ENCODE measurements around the gene SHISA6.

The SHISA6 gene

GRCh38 chr17:11554042-11554441 lies 313.0 kb downstream of the SHISA6 start:
- Histone ChIP-seq H3K4me2 (ENCODE audit: low read length) (no peak overlapping the region), H3K9ac (ENCODE audit: low read length) (no peak overlapping the region)
- no CpG with 5 or more reads among the region's 1 CpG for WGBS (ENCODE audit: extremely low coverage, insufficient coverage, insufficient read length)

GRCh38 chr17:11554542-11554941 lies 313.5 kb downstream of the SHISA6 start:
- Histone ChIP-seq H3K4me1 (ENCODE audit: control insufficient read depth in 1 of 2, insufficient read depth in 2 of 2, low read length in 2 of 2) (no peaks in the 10 kb centered on the region), H3K36me3 (ENCODE audit: control insufficient read depth in 1 of 2, insufficient read depth in 2 of 2, low read length in 2 of 2) (no peaks in the 10 kb centered on the region), H3K79me2 (ENCODE audit: control insufficient read depth, insufficient read depth, low read length, poor library complexity) (no peaks in the 10 kb centered on the region), H3K18ac (ENCODE audit: low read length) (no peak overlapping the region), H3K79me1 (ENCODE audit: low read length) (no peaks in the 10 kb centered on the region), H3K27ac (ENCODE audit: low read depth, low read length) (no peak overlapping the region), H3K9ac (ENCODE audit: low read length) (no peak overlapping the region), H2BK120ac (ENCODE audit: insufficient read depth, low read length, poor library complexity) (no peak overlapping the region), H4K8ac (ENCODE audit: low read depth, low read length) (no peak overlapping the region), H2AFZ (ENCODE audit: insufficient read depth, low read length, poor library complexity) (no peak overlapping the region), H3K4me2 (ENCODE audit: low read length) (no peak overlapping the region), H3K14ac (ENCODE audit: low read length) (no peak overlapping the region), H3K4ac (ENCODE audit: low read depth, low read length) (no peak overlapping the region), H3K4me3 (ENCODE audit: low read depth, low read length) (no peak overlapping the region), H4K12ac (ENCODE audit: low read depth, low read length) (no peak overlapping the region), H3K23ac (ENCODE audit: low read length) (no peak overlapping the region), H4K91ac (ENCODE audit: low read depth, low read length) (no peak overlapping the region), H2AK5ac (ENCODE audit: low read length) (no peak overlapping the region), H3K27me3 (ENCODE audit: insufficient read depth, low read length) (no peaks in the 10 kb centered on the region), H3K9me3 (ENCODE audit: insufficient read depth, low read depth, low read length) (no peaks in the 10 kb centered on the region), H2BK12ac (ENCODE audit: low read length) (no peak overlapping the region), H2BK5ac (ENCODE audit: low read depth, low read length, poor library complexity) (no peak overlapping the region)
- WGBS (ENCODE audit: extremely low coverage, insufficient coverage, insufficient read length): no CpG with 5 or more reads among the region's 5 CpGs
- no peak for DNase-seq

More at GRCh38 chr17:11554042-11554441, 313.0 kb downstream of the SHISA6 start:
- H4K12ac ChIP-seq (ENCODE audit: low read depth, low read length): no peak overlapping the region
- no peak overlapping the region for H3K23ac ChIP-seq (ENCODE audit: low read length)
- H3K36me3 ChIP-seq (ENCODE audit: control insufficient read depth in 1 of 2, insufficient read depth in 2 of 2, low read length in 2 of 2): no peaks in the 10 kb centered on the region
- no peaks in the 10 kb centered on the region for H3K79me2 ChIP-seq (ENCODE audit: control insufficient read depth, insufficient read depth, low read length, poor library complexity)
- no peak overlapping the region for H3K4me3 ChIP-seq (ENCODE audit: low read depth, low read length)
- H2AK5ac ChIP-seq (ENCODE audit: low read length): no peak overlapping the region
- H3K4ac ChIP-seq (ENCODE audit: low read depth, low read length): no peak overlapping the region
- H3K79me1 ChIP-seq (ENCODE audit: low read length): no peaks in the 10 kb centered on the region
- no peak overlapping the region for H2BK5ac ChIP-seq (ENCODE audit: low read depth, low read length, poor library complexity)
- H3K14ac ChIP-seq (ENCODE audit: low read length): no peak overlapping the region
- no peaks in the 10 kb centered on the region for H3K27me3 ChIP-seq (ENCODE audit: insufficient read depth, low read length)
- H2AFZ ChIP-seq (ENCODE audit: insufficient read depth, low read length, poor library complexity): no peak overlapping the region
- no peaks in the 10 kb centered on the region for H3K4me1 ChIP-seq (ENCODE audit: control insufficient read depth in 1 of 2, insufficient read depth in 2 of 2, low read length in 2 of 2)
- no peak overlapping the region for H2BK12ac ChIP-seq (ENCODE audit: low read length)
- no peak overlapping the region for H4K8ac ChIP-seq (ENCODE audit: low read depth, low read length)
- DNase-seq: no peak
- no peak overlapping the region for H4K91ac ChIP-seq (ENCODE audit: low read depth, low read length)
- H3K9me3 ChIP-seq (ENCODE audit: insufficient read depth, low read depth, low read length): no peaks in the 10 kb centered on the region
- H3K18ac ChIP-seq (ENCODE audit: low read length): no peak overlapping the region
- no peak overlapping the region for H2BK120ac ChIP-seq (ENCODE audit: insufficient read depth, low read length, poor library complexity)
- no peak overlapping the region for H3K27ac ChIP-seq (ENCODE audit: low read depth, low read length)

GRCh38 chr17:11555530-11555929 lies 314.5 kb downstream of the SHISA6 start:
- Histone ChIP-seq H3K27me3 (ENCODE audit: insufficient read depth, low read length) (no peaks in the 10 kb centered on the region), H2BK12ac (ENCODE audit: low read length) (no peak overlapping the region), H3K9ac (ENCODE audit: low read length) (no peak overlapping the region), H3K9me3 (ENCODE audit: insufficient read depth, low read depth, low read length) (no peaks in the 10 kb centered on the region), H2BK5ac (ENCODE audit: low read depth, low read length, poor library complexity) (no peak overlapping the region), H3K27ac (ENCODE audit: low read depth, low read length) (no peak overlapping the region), H4K91ac (ENCODE audit: low read depth, low read length) (no peak overlapping the region), H3K23ac (ENCODE audit: low read length) (no peak overlapping the region), H3K4me3 (ENCODE audit: low read depth, low read length) (no peak overlapping the region), H2AK5ac (ENCODE audit: low read length) (no peak overlapping the region), H3K4ac (ENCODE audit: low read depth, low read length) (no peak overlapping the region), H3K14ac (ENCODE audit: low read length) (no peak overlapping the region), H4K8ac (ENCODE audit: low read depth, low read length) (no peak overlapping the region), H3K4me2 (ENCODE audit: low read length) (no peak overlapping the region), H3K4me1 (ENCODE audit: control insufficient read depth in 1 of 2, insufficient read depth in 2 of 2, low read length in 2 of 2) (no peaks in the 10 kb centered on the region), H2AFZ (ENCODE audit: insufficient read depth, low read length, poor library complexity) (no peak overlapping the region), H3K18ac (ENCODE audit: low read length) (no peak overlapping the region), H4K12ac (ENCODE audit: low read depth, low read length) (no peak overlapping the region), H3K79me2 (ENCODE audit: control insufficient read depth, insufficient read depth, low read length, poor library complexity) (no peaks in the 10 kb centered on the region), H3K36me3 (ENCODE audit: control insufficient read depth in 1 of 2, insufficient read depth in 2 of 2, low read length in 2 of 2) (no peaks in the 10 kb centered on the region), H3K79me1 (ENCODE audit: low read length) (no peaks in the 10 kb centered on the region), H2BK120ac (ENCODE audit: insufficient read depth, low read length, poor library complexity) (no peak overlapping the region)
- WGBS (ENCODE audit: extremely low coverage, insufficient coverage, insufficient read length): no CpG with 5 or more reads among the region's 6 CpGs
- DNase-seq: no peak

GRCh38 chr17:11557727-11558452 lies 316.9 kb downstream of the SHISA6 start:
- Histone ChIP-seq H3K18ac (ENCODE audit: low read length) (no peak overlapping the region), H4K91ac (ENCODE audit: low read depth, low read length) (no peak overlapping the region), H3K79me1 (ENCODE audit: low read length) (no peaks in the 10 kb centered on the region), H3K27me3 (ENCODE audit: insufficient read depth, low read length) (no peaks in the 10 kb centered on the region), H4K12ac (ENCODE audit: low read depth, low read length) (no peak overlapping the region), H4K8ac (ENCODE audit: low read depth, low read length) (no peak overlapping the region), H3K14ac (ENCODE audit: low read length) (no peak overlapping the region), H2AK5ac (ENCODE audit: low read length) (no peak overlapping the region), H2BK120ac (ENCODE audit: insufficient read depth, low read length, poor library complexity) (no peak overlapping the region), H3K79me2 (ENCODE audit: control insufficient read depth, insufficient read depth, low read length, poor library complexity) (no peaks in the 10 kb centered on the region), H3K4me1 (ENCODE audit: control insufficient read depth in 1 of 2, insufficient read depth in 2 of 2, low read length in 2 of 2) (no peaks in the 10 kb centered on the region), H3K9me3 (ENCODE audit: insufficient read depth, low read depth, low read length) (no peaks in the 10 kb centered on the region), H3K9ac (ENCODE audit: low read length) (no peak overlapping the region), H3K4ac (ENCODE audit: low read depth, low read length) (no peak overlapping the region), H3K4me2 (ENCODE audit: low read length) (no peak overlapping the region), H2BK12ac (ENCODE audit: low read length) (no peak overlapping the region), H3K4me3 (ENCODE audit: low read depth, low read length) (no peak overlapping the region), H3K23ac (ENCODE audit: low read length) (no peak overlapping the region), H2AFZ (ENCODE audit: insufficient read depth, low read length, poor library complexity) (no peak overlapping the region), H2BK5ac (ENCODE audit: low read depth, low read length, poor library complexity) (no peak overlapping the region), H3K27ac (ENCODE audit: low read depth, low read length) (no peak overlapping the region), H3K36me3 (ENCODE audit: control insufficient read depth in 1 of 2, insufficient read depth in 2 of 2, low read length in 2 of 2) (no peaks in the 10 kb centered on the region)
- no peak for DNase-seq
- no CpG with 5 or more reads among the region's 46 CpGs for WGBS (ENCODE audit: extremely low coverage, insufficient coverage, insufficient read length)

All from trophoblast cell (in vitro differentiated cells and primary cell).